Activated naive CD8-positive, alpha-beta T cell treated with anti-CD3 and anti-CD28 coated beads for 36 hours (primary cell): ENCODE results near the gene PNPLA7. TPM values are rescaled to one million over a fixed set of nuclear protein-coding genes. Genes with fewer than 3 reads are reported as not detected.
A peak's percentile ranks its signal among the peaks of the same experiment; 100 is the strongest.
"Not testable (repeated sequence)": the region's sequence is repeated elsewhere in the genome, so short reads cannot be mapped to it uniquely, and the experiment has no call there.

Experiments used
- DNase-seq: peaks from one replicate; pipeline ENCODE4 v3.0.0; 2021
- H3K27ac Mint-ChIP-seq: one replicate; pipeline ENCODE4 v1.8.0; 2022; ENCODE audit warnings: mild to moderate bottlenecking, moderate library complexity, mixed read lengths
- H3K27me3 Mint-ChIP-seq: one replicate; pipeline ENCODE4 v1.8.0; 2022; ENCODE audit warnings: mild to moderate bottlenecking, mixed read lengths
- H3K36me3 Mint-ChIP-seq: one replicate; pipeline ENCODE4 v1.8.0; 2021; ENCODE audit warnings: mild to moderate bottlenecking, mixed read lengths
- H3K4me1 Mint-ChIP-seq: one replicate; pipeline ENCODE4 v1.8.0; 2021; ENCODE audit warnings: mixed read lengths
- H3K4me3 Mint-ChIP-seq: one replicate; pipeline ENCODE4 v1.8.0; 2022; ENCODE audit warnings: mild to moderate bottlenecking, moderate library complexity, mixed read lengths
- H3K9me3 Mint-ChIP-seq: one replicate; pipeline ENCODE4 v1.8.0; 2022; ENCODE audit warnings: mixed read lengths
- total RNA-seq, 2 experiments: library from RNA; stranded (reverse); gene quantifications; one replicate each; pipeline ENCODE4 v1.2.3, GENCODE V29; 2021

PNPLA7 gene
- total RNA-seq, 2 experiments from 2014 or later: 2.5 to 2.9 TPM

- Mint-ChIP-seq H3K4me1 (peaks cover 11% of the 10 kb centered on the region), H3K27ac (no peak overlapping the region), H3K9me3 (no peaks in the 10 kb centered on the region), H3K36me3 (peaks cover 19% of the 10 kb centered on the region), H3K4me3 (no peak overlapping the region), H3K27me3 (no peaks in the 10 kb centered on the region)
- no peak for DNase-seq
Observed at GRCh38 chr9:137556069-137556838, 6.1 kb upstream of the PNPLA7 start.

- H3K36me3 Mint-ChIP-seq: peaks cover 18% of the 10 kb centered on the region
- H3K27ac Mint-ChIP-seq: peak overlapping the region; percentile 57
- no peak for DNase-seq
- no peak overlapping the region for H3K4me3 Mint-ChIP-seq
- no peaks in the 10 kb centered on the region for H3K27me3 Mint-ChIP-seq
- no peaks in the 10 kb centered on the region for H3K9me3 Mint-ChIP-seq
- H3K4me1 Mint-ChIP-seq: peaks cover 13% of the 10 kb centered on the region
Observed at GRCh38 chr9:137555179-137555578, 5.0 kb upstream of the PNPLA7 start.

GRCh38 chr9:137554349-137554748 is 4.1 kb upstream of the PNPLA7 start:
- no peak overlapping the region for H3K4me3 Mint-ChIP-seq

GRCh38 chr9:137553654-137554053 is 3.5 kb upstream of the PNPLA7 start:
- DNase-seq, H3K27me3 Mint-ChIP-seq, H3K9me3 Mint-ChIP-seq, H3K4me3 Mint-ChIP-seq: not testable (repeated sequence)
- Mint-ChIP-seq H3K36me3 (peaks cover 11% of the 10 kb centered on the region), H3K27ac (peak overlapping the region; percentile 48), H3K4me1 (peaks cover 18% of the 10 kb centered on the region)

More at GRCh38 chr9:137554349-137554748, 4.1 kb upstream of the PNPLA7 start:
- H3K27me3 Mint-ChIP-seq: no peaks in the 10 kb centered on the region
- H3K27ac Mint-ChIP-seq: no peak overlapping the region
- H3K36me3 Mint-ChIP-seq: peaks cover 11% of the 10 kb centered on the region
- no peaks in the 10 kb centered on the region for H3K9me3 Mint-ChIP-seq
- H3K4me1 Mint-ChIP-seq: peaks cover 18% of the 10 kb centered on the region
- no peak for DNase-seq

GRCh38 chr9:137552022-137552768 is 2.0 kb upstream of the PNPLA7 start:
- peaks cover 11% of the 10 kb centered on the region for H3K36me3 Mint-ChIP-seq
- H3K27ac Mint-ChIP-seq: peak overlapping the region; percentile 72
- H3K4me1 Mint-ChIP-seq: peaks cover 18% of the 10 kb centered on the region
- H3K4me3 Mint-ChIP-seq: peak overlapping the region; percentile 88
- no peaks in the 10 kb centered on the region for H3K27me3 Mint-ChIP-seq
- DNase-seq: no peak
- H3K9me3 Mint-ChIP-seq: no peaks in the 10 kb centered on the region

- Mint-ChIP-seq H3K27ac (peak within 1 kb of the TSS; percentile 72), H3K9me3 (no peaks in the 10 kb centered on the region), H3K4me3 (peak within 1 kb of the TSS; percentile 88), H3K27me3 (no peaks in the 10 kb centered on the region), H3K4me1 (peaks cover 18% of the 10 kb centered on the region), H3K36me3 (peaks cover 11% of the 10 kb centered on the region)
- peak; percentile 95 for DNase-seq
Observed at GRCh38 chr9:137551264-137552021, 1.2 kb upstream of the PNPLA7 start, which contains the start of gene MRPL41. MRPL41 (plus strand) TSS chr9:137551879; CDS start chr9:137552082, 203 bp downstream.

- not testable (repeated sequence) for H3K9me3 Mint-ChIP-seq, H3K27me3 Mint-ChIP-seq, DNase-seq
- peak overlapping the region; percentile 68 for H3K4me3 Mint-ChIP-seq
- H3K27ac Mint-ChIP-seq: peak overlapping the region; percentile 38
- H3K4me1 Mint-ChIP-seq: peaks cover 18% of the 10 kb centered on the region
- peaks cover 11% of the 10 kb centered on the region for H3K36me3 Mint-ChIP-seq
Observed at GRCh38 chr9:137550958-137551263, 709 bp upstream of the PNPLA7 start.

- Mint-ChIP-seq H3K27ac (no peak overlapping the region), H3K4me3 (no peak overlapping the region), H3K9me3 (no peaks in the 10 kb centered on the region), H3K27me3 (no peaks in the 10 kb centered on the region), H3K36me3 (peaks cover 7% of the 10 kb centered on the region), H3K4me1 (peaks cover 14% of the 10 kb centered on the region)
- DNase-seq: no peak
Observed at GRCh38 chr9:137547687-137548543, 2.3 kb downstream of the PNPLA7 start.

GRCh38 chr9:137545123-137545522 is 5.1 kb downstream of the PNPLA7 start:
- Mint-ChIP-seq H3K9me3 (no peaks in the 10 kb centered on the region), H3K36me3 (no peaks in the 10 kb centered on the region), H3K27ac (no peak overlapping the region), H3K27me3 (no peaks in the 10 kb centered on the region), H3K4me1 (peaks cover 5% of the 10 kb centered on the region), H3K4me3 (no peak overlapping the region)
- DNase-seq: no peak

- Mint-ChIP-seq H3K4me1 (no peaks in the 10 kb centered on the region), H3K27ac (no peak overlapping the region), H3K4me3 (no peak overlapping the region), H3K9me3 (no peaks in the 10 kb centered on the region), H3K36me3 (no peaks in the 10 kb centered on the region), H3K27me3 (no peaks in the 10 kb centered on the region)
- DNase-seq: no peak
Observed at GRCh38 chr9:137544176-137544760, 5.9 kb downstream of the PNPLA7 start.

GRCh38 chr9:137543237-137543963 is 6.8 kb downstream of the PNPLA7 start:
- no peaks in the 10 kb centered on the region for H3K9me3 Mint-ChIP-seq
- no peaks in the 10 kb centered on the region for H3K27me3 Mint-ChIP-seq
- H3K36me3 Mint-ChIP-seq: no peaks in the 10 kb centered on the region
- no peak for DNase-seq
- H3K4me1 Mint-ChIP-seq: no peaks in the 10 kb centered on the region
- no peak overlapping the region for H3K4me3 Mint-ChIP-seq
- no peak overlapping the region for H3K27ac Mint-ChIP-seq

GRCh38 chr9:137542486-137542885 is 7.7 kb downstream of the PNPLA7 start:
- no peak for DNase-seq
- Mint-ChIP-seq H3K4me3 (no peak overlapping the region), H3K4me1 (no peaks in the 10 kb centered on the region), H3K36me3 (no peaks in the 10 kb centered on the region), H3K27ac (no peak overlapping the region), H3K27me3 (no peaks in the 10 kb centered on the region), H3K9me3 (no peaks in the 10 kb centered on the region)

- Mint-ChIP-seq H3K27me3 (no peaks in the 10 kb centered on the region), H3K27ac (no peak overlapping the region), H3K9me3 (peaks cover 10% of the 10 kb centered on the region), H3K4me3 (no peak overlapping the region), H3K36me3 (peaks cover 12% of the 10 kb centered on the region), H3K4me1 (peaks cover 12% of the 10 kb centered on the region)
- DNase-seq: no peak
Observed at GRCh38 chr9:137540536-137540935, 9.7 kb downstream of the PNPLA7 start.

- H3K9me3 Mint-ChIP-seq: peaks cover 13% of the 10 kb centered on the region
- DNase-seq: no peak
- peaks cover 22% of the 10 kb centered on the region for H3K4me1 Mint-ChIP-seq
- peaks cover 19% of the 10 kb centered on the region for H3K36me3 Mint-ChIP-seq
- no peaks in the 10 kb centered on the region for H3K27me3 Mint-ChIP-seq
- no peak overlapping the region for H3K4me3 Mint-ChIP-seq
- no peak overlapping the region for H3K27ac Mint-ChIP-seq
Observed at GRCh38 chr9:137538058-137538457, 12.1 kb downstream of the PNPLA7 start.
